ENCODE measurements around the gene CNST. TPM values are rescaled to one million over a fixed set of nuclear protein-coding genes. Genes with fewer than 3 reads are reported as not detected.

The CNST gene
- total RNA-seq, 1 experiment from 2014 or later: 19.8 TPM

DNA sequence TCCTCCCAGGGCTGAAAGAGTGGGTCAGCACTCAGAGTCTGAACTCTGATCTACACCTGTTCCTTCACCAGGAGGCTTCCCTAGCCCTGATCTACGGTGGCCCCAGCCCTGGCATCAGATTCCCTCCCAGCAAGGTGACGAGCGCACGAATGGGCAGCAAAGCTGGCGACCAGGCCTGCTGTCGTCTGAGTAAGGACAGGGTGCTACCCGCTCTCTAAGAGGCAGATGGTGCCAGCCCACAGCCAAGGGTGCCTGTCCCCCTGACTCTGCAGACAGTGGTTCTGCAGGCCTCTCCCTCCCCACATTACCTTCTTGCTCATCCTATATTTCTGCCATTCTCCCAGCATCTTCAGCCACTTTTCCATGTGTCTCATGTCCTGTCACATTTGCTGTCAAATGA is 48.9 kb upstream of the CNST start:
- H3T11ph ChIP-seq (ENCODE audit: low read length): no peak overlapping the region
- H4K20me1 ChIP-seq (ENCODE audit: control insufficient read depth, insufficient read depth, insufficient read length): no peaks in the 10 kb centered on the region
- H3K14ac ChIP-seq (ENCODE audit: insufficient read depth, low read length): no peak overlapping the region
- Mint-ChIP-seq H3K4me1 (no peaks in the 10 kb centered on the region), H3K9me3 (peaks cover 58 to 67% of the 10 kb centered on the region in 2 experiments), H3K36me3 (ENCODE audit: insufficient read depth in 1 of 3, low read depth in 3 of 3) (peaks cover 5 to 17% (median 7%) of the 10 kb centered on the region in 3 experiments; a peak in 4 of 7 replicates), H3K4me3 (no peak overlapping the region), H3K27me3 (ENCODE audit: low read depth) (peaks cover 7% of the 10 kb centered on the region), H3K27ac (no peak overlapping the region)
- no peaks in the 10 kb centered on the region for H3K23me2 ChIP-seq (ENCODE audit: insufficient read length, low read depth, low read length, poor library complexity, severe bottlenecking)
- H2BK15ac ChIP-seq (ENCODE audit: low read depth, low read length): no peak overlapping the region
- no peak overlapping the region for H2BK12ac ChIP-seq (ENCODE audit: insufficient read length, low read depth, low read length)
- no peak overlapping the region for H3K4me2 ChIP-seq (ENCODE audit: insufficient read depth, insufficient read length, low read length)
- no peak overlapping the region for H3K9ac ChIP-seq (ENCODE audit: extremely low read depth, insufficient read length, low read length)
- H4K8ac ChIP-seq (replicated peaks; ENCODE audit: insufficient read length, low read depth, low read length): no peak overlapping the region
- no peak overlapping the region for H3K23ac ChIP-seq (ENCODE audit: insufficient read length, low read depth, low read length)
- no peak overlapping the region for H2BK5ac ChIP-seq (ENCODE audit: insufficient read length, low read length)
- H3K27ac ChIP-seq (ENCODE audit: insufficient read length, low read depth, low read length): no peak overlapping the region
- H3K79me2 ChIP-seq (ENCODE audit: insufficient read depth, low read length): no peaks in the 10 kb centered on the region
- H3K4me1 ChIP-seq (ENCODE audit: insufficient read depth, low read length): no peaks in the 10 kb centered on the region
- no CpG with 5 or more reads among the region's 7 CpGs for WGBS (ENCODE audit: extremely low coverage, insufficient read length, low lambda C conversion rate)
- H2AFZ ChIP-seq (ENCODE audit: low read length): no peak overlapping the region
- DNase-seq: no peak
- H4K91ac ChIP-seq (ENCODE audit: insufficient read length, low read depth, low read length): no peak overlapping the region
- H3K56ac ChIP-seq (ENCODE audit: insufficient read length, low read depth, low read length): no peak overlapping the region
- H3K4ac ChIP-seq (ENCODE audit: low read depth, low read length): no peak overlapping the region
- no peaks in the 10 kb centered on the region for H3K79me1 ChIP-seq (ENCODE audit: insufficient read depth, low read depth, low read length, poor library complexity, severe bottlenecking)
- TF ChIP-seq, protein P1, sequence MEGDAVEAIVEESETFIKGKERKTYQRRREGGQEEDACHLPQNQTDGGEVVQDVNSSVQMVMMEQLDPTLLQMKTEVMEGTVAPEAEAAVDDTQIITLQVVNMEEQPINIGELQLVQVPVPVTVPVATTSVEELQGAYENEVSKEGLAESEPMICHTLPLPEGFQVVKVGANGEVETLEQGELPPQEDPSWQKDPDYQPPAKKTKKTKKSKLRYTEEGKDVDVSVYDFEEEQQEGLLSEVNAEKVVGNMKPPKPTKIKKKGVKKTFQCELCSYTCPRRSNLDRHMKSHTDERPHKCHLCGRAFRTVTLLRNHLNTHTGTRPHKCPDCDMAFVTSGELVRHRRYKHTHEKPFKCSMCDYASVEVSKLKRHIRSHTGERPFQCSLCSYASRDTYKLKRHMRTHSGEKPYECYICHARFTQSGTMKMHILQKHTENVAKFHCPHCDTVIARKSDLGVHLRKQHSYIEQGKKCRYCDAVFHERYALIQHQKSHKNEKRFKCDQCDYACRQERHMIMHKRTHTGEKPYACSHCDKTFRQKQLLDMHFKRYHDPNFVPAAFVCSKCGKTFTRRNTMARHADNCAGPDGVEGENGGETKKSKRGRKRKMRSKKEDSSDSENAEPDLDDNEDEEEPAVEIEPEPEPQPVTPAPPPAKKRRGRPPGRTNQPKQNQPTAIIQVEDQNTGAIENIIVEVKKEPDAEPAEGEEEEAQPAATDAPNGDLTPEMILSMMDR (conservative IDR thresholded peaks at IDR 0.05): no peak
- H3K18ac ChIP-seq (ENCODE audit: insufficient read length, low read depth, low read length): no peak overlapping the region
- H2BK20ac ChIP-seq (ENCODE audit: low read depth, low read length, poor library complexity, severe bottlenecking): no peak overlapping the region
- H3K27me3 ChIP-seq (ENCODE audit: insufficient read depth, low read length): no peaks in the 10 kb centered on the region
- H2BK120ac ChIP-seq (ENCODE audit: low read depth, low read length, poor library complexity, severe bottlenecking): no peak overlapping the region
- no peak overlapping the region for H4K5ac ChIP-seq (ENCODE audit: insufficient read length, low read depth, low read length)
- H2AK5ac ChIP-seq (ENCODE audit: insufficient read length, low read length): no peak overlapping the region
- H3K9me3 ChIP-seq (ENCODE audit: control insufficient read depth, low read depth, low read length): peaks cover 5% of the 10 kb centered on the region
